Subcutaneous abdominal adipose tissue (tissue), 5 donors: ENCODE data around the gene STK4.

Source experiments
- H3K27ac ChIP-seq: one replicate; pipeline ENCODE4 v1.7.0; 2013; ENCODE audit warnings: low read depth, mild to moderate bottlenecking, inconsistent platforms, low read length, moderate library complexity
- H3K27me3 ChIP-seq, 5 donors: one replicate each; pipeline ENCODE4 v1.7.0; 2013; ENCODE audit warnings: low read length in 5 of 5, inconsistent platforms in 1 of 5; ENCODE audit not compliant: control insufficient read depth in 5 of 5, insufficient read depth in 4 of 5
- H3K36me3 ChIP-seq, 5 donors: one replicate each; pipeline ENCODE4 v1.7.0; 2013; ENCODE audit warnings: low read length in 5 of 5; ENCODE audit not compliant: control insufficient read depth in 5 of 5, insufficient read depth in 5 of 5
- H3K4me1 ChIP-seq, 5 donors: one replicate each; pipeline ENCODE4 v1.7.0; 2013; ENCODE audit warnings: low read length in 5 of 5, mild to moderate bottlenecking in 3 of 5, moderate library complexity in 1 of 5; ENCODE audit not compliant: control insufficient read depth in 5 of 5, insufficient read depth in 5 of 5
- H3K4me3 ChIP-seq, 5 donors: one replicate each; pipeline ENCODE4 v1.7.0; 2013; ENCODE audit warnings: low read length in 5 of 5, low read depth in 1 of 5
- H3K9ac ChIP-seq, 5 donors: one replicate each; pipeline ENCODE4 v1.7.0; 2013; ENCODE audit warnings: low read length in 5 of 5, mild to moderate bottlenecking in 4 of 5, moderate library complexity in 3 of 5
- H3K9me3 ChIP-seq, 5 donors: one replicate each; pipeline ENCODE4 v1.7.0; 2013; ENCODE audit warnings: low read length in 5 of 5; ENCODE audit not compliant: control insufficient read depth in 5 of 5
- donor health status: healthy.
- donor health status: healthy.
- donor health status: healthy.
- donor health status: healthy.
- donor health status: healthy.

STK4 gene

DNA sequence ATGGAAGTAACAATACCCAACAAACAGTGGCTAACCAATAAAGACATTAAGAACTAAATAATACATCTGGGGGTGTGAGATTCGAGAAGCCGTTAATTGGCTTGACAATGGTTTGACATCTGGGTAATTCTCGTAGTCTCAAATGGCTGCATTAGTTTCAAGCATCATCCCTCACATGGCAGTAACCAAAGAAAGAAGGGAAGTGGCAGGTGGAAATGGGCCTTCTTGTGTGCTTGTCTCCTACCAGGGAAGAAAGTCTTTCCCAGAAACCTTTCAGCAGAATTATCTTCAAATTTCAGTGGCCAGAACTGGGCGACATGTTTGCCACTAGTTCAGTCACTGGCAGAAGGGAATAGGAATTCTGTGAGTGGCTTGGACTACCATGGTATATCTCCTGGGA is 10.4 kb downstream of the STK4 start:
- H3K9ac ChIP-seq = peak overlapping the region in 1 of 5 donors; percentile 27
- peaks cover 37 to 59% (median 45%) of the 10 kb centered on the region in 5 donors for H3K36me3 ChIP-seq
- H3K4me1 ChIP-seq = peaks cover 0 to 8% (median 0%) of the 10 kb centered on the region in 5 donors
- no peaks in the 10 kb centered on the region for H3K9me3 ChIP-seq
- H3K27me3 ChIP-seq = no peaks in the 10 kb centered on the region
- no peak overlapping the region for H3K27ac ChIP-seq
- no peak overlapping the region for H3K4me3 ChIP-seq

DNA sequence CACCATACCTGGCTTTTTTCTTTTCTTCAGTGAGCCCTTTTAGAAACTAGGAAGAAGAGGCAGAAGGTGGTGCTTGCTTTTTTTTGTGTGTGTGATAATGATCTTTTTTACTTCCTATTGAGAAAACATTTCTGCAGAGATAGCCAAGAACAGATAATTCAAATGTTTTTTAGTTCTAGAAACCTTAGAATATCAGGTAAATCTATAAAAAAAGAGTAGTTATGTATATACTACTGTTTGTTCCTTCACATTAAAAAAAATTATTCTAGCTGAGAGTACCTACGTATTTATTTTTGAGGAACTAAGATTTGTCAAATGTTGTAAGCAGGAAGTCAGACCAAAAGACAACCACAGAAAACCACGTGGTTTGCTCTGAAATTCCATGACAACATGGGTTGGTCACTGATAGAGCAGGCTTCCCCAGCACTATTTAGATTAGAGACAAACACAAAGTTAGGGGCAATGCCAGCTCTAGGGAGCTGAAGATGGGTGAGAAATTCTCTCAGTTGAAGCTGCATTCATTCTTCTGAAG is 12.8 kb downstream of the STK4 start:
- peaks cover 0 to 8% (median 0%) of the 10 kb centered on the region in 5 donors for H3K4me1 ChIP-seq
- peak overlapping the region in 1 of 5 donors; percentile 47 for H3K9ac ChIP-seq
- H3K27me3 ChIP-seq = no peaks in the 10 kb centered on the region
- H3K4me3 ChIP-seq = no peak overlapping the region
- no peaks in the 10 kb centered on the region for H3K9me3 ChIP-seq
- peak overlapping the region; percentile 44 for H3K27ac ChIP-seq
- peaks cover 31 to 59% (median 46%) of the 10 kb centered on the region in 5 donors for H3K36me3 ChIP-seq

DNA sequence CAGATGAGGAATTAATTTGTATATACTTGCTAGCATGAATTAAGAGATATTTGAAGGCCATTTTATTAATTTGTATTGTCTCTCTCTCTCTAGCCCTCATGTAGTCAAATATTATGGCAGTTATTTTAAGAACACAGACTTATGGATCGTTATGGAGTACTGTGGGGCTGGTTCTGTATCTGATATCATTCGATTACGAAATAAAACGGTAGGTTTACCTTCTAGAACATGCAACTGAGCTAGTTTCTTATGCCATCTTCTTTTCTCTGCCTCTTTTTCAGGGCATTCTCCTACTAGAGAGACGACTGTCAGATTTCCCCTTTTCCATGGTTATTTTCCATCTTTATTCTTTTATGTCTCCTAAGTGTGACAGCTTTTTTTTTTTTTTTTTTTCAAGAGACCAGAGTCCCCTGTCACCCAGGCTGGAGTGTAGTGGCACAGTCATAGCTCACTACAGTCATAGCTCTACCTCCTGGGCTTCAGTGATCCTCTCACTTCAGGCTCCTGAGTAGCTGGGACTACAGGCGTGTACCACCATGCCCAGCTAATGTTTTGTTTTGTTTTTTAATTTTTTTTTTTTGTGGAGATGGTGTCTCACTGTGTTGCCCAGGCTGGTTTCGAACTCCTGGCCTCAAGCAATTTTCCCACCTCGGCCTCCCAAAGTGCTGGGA is 15.6 kb downstream of the STK4 start:
- Histone ChIP-seq H3K9me3 (no peaks in the 10 kb centered on the region), H3K27ac (no peak overlapping the region), H3K9ac (no peak overlapping the region), H3K27me3 (no peaks in the 10 kb centered on the region), H3K4me1 (peaks cover 0 to 8% (median 0%) of the 10 kb centered on the region in 5 donors), H3K36me3 (peaks cover 24 to 53% (median 38%) of the 10 kb centered on the region in 5 donors), H3K4me3 (no peak overlapping the region)

DNA sequence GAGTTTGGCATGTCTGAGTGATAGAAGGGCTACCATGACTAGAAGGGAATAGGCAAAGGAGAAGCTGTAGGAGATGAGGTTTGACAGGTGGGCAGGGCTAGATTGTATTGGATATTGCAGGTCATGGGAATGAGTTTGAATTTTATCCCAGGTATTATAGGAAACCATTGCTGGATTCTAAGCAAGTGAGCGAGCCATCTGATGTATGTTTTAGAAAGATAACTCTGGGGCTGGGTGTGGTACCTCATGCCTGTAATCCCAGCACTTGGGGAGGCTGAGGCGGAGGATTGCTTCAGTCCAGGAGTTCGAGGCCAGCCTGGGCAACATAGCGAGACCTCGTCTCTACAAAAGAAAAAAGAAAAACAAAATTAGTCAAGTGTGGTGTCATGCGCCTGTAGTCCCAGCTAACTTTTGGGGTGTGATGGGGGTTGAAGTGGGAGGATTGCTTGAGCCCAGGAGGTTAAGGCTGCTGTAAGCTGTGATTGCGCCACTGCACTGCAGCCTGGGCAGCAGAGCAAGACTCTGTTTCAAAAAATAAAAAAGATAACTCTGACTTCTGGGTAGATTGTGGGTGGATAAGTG is 16.9 kb downstream of the STK4 start:
- H3K9me3 ChIP-seq = no peaks in the 10 kb centered on the region
- H3K9ac ChIP-seq = no peak overlapping the region
- H3K4me1 ChIP-seq = peaks cover 0 to 8% (median 0%) of the 10 kb centered on the region in 5 donors
- peaks cover 25 to 51% (median 40%) of the 10 kb centered on the region in 5 donors for H3K36me3 ChIP-seq
- H3K27ac ChIP-seq = no peak overlapping the region
- H3K27me3 ChIP-seq = no peaks in the 10 kb centered on the region
- H3K4me3 ChIP-seq = no peak overlapping the region

DNA sequence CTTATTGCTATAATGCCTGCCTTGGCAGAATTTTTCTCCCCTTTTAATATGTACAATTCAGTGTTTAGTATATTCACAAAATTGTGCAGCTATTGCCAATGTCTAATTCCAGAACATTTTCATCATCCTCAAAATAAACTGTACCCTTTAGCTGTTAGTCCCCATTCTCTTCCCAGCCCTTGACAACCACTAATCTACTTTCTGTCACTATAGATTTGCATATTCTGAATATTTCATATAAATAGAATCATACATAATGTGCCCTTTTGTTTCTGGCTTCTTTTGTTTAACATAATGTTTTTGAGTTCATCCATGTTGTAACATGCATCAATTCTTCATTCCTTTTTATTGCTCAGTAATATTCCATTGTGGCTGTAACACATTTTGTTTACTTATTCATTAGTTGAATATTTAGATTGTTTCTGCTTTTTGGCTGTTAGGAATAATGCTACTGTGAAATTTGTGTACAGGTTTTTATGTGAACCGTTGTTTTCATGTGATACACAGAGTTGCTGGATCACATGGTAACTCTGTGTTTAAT is 22.4 kb downstream of the STK4 start:
- H3K36me3 ChIP-seq = peaks cover 11 to 21% (median 18%) of the 10 kb centered on the region in 5 donors
- no peak overlapping the region for H3K4me3 ChIP-seq
- H3K9ac ChIP-seq = no peak overlapping the region
- no peaks in the 10 kb centered on the region for H3K9me3 ChIP-seq
- H3K27me3 ChIP-seq = no peaks in the 10 kb centered on the region
- H3K27ac ChIP-seq = no peak overlapping the region
- H3K4me1 ChIP-seq = peaks cover 0 to 15% (median 9%) of the 10 kb centered on the region in 5 donors

DNA sequence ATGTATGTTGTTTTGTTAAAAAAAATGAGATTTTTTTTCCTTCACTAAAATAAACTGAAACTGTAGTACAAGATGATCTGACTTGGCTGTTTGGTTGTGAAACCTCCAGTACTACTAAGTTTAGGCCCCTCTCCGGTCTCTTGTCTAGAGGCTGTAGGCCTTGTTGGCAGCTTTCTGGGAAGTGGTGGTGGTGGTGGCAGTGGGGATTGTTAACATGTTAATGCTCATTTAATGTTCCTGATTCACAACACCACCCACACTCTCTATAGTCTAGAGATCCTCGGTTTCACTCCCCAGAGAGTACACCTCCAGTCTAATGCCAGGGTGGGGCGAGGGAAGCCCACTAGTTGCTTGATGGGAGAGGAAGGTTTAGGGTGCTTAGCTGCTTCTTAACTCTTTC is 24.1 kb downstream of the STK4 start:
- H3K4me3 ChIP-seq = peak overlapping the region in 4 of 5 donors; percentile 15 to 46 (median 24)

DNA sequence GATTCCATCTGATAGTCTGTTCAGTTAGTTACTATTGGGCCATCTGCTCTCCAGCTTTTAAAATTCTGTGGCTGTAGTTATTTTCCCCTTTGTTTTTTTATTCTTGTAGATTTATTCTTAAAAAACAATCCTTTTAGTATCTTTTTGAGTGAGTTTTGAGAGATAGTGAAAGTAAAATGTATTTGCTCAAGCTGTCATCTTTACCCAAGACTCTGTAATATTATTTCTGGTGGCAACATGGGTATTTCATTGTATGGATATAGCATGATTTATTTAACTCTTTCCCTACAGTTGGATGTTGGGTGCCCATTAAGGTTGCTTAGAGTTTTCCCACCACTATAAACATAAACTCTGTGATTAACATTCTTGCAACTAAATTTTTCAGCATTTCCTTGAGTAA is 24.6 kb downstream of the STK4 start:
- Histone ChIP-seq H3K27me3 (no peaks in the 10 kb centered on the region), H3K36me3 (peaks cover 4 to 20% (median 12%) of the 10 kb centered on the region in 5 donors), H3K9me3 (no peaks in the 10 kb centered on the region), H3K9ac (peak overlapping the region in 4 of 5 donors; percentile 5 to 65 (median 31)), H3K4me1 (peaks cover 0 to 18% (median 11%) of the 10 kb centered on the region in 5 donors), H3K27ac (peak overlapping the region; percentile 72), H3K4me3 (peak overlapping the region in 4 of 5 donors; percentile 12 to 46 (median 22))

More for the DNA sequence above, 24.1 kb downstream of the STK4 start:
- Histone ChIP-seq H3K27me3 (no peaks in the 10 kb centered on the region), H3K9me3 (no peaks in the 10 kb centered on the region), H3K9ac (peak overlapping the region in 2 of 5 donors; percentile 5 to 65), H3K27ac (peak overlapping the region; percentile 72), H3K36me3 (peaks cover 6 to 21% (median 12%) of the 10 kb centered on the region in 5 donors), H3K4me1 (peaks cover 0 to 18% (median 11%) of the 10 kb centered on the region in 5 donors)

DNA sequence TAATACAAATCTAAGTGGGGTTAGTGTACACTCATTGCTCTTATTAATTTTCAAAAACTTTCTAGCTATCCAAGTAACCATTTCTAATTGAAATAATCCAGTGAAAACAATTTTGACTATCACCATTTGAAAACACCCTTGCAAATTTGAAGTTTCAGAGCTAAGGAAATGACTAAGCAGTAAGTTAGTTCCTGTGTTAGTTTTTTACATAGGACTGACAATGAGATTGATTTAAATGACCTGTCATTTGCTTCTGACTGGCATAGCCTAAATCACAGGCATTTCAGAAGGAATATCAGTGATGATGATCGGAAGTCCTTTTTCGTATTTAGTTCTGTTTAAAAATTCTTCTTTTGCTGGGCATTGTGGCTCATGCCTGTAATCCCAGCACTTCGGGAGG is 27.0 kb downstream of the STK4 start:
- peaks cover 0 to 18% (median 11%) of the 10 kb centered on the region in 5 donors for H3K4me1 ChIP-seq
- no peaks in the 10 kb centered on the region for H3K27me3 ChIP-seq
- H3K9ac ChIP-seq = no peak overlapping the region
- H3K9me3 ChIP-seq = no peaks in the 10 kb centered on the region
- H3K4me3 ChIP-seq = no peak overlapping the region
- peaks cover 11 to 31% (median 22%) of the 10 kb centered on the region in 5 donors for H3K36me3 ChIP-seq
- peak overlapping the region; percentile 10 for H3K27ac ChIP-seq

DNA sequence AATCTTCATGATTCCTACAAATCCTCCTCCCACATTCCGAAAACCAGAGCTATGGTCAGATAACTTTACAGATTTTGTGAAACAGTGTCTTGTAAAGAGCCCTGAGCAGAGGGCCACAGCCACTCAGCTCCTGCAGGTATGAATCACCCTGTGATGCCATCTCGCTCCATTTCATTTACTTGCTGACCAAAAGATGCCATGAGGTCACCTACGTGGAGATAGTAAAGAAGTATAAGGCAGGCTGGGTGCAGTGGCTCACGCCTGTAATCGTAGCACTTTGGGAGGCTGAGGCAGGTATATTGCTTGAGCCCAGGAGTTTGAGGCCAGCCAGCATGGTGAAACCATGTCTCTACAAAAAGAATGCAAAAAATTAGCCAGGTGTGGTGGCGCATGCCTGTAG is 30.9 kb downstream of the STK4 start:
- Histone ChIP-seq H3K36me3 (peaks cover 33 to 61% (median 41%) of the 10 kb centered on the region in 5 donors), H3K9me3 (no peaks in the 10 kb centered on the region), H3K27me3 (no peaks in the 10 kb centered on the region)

DNA sequence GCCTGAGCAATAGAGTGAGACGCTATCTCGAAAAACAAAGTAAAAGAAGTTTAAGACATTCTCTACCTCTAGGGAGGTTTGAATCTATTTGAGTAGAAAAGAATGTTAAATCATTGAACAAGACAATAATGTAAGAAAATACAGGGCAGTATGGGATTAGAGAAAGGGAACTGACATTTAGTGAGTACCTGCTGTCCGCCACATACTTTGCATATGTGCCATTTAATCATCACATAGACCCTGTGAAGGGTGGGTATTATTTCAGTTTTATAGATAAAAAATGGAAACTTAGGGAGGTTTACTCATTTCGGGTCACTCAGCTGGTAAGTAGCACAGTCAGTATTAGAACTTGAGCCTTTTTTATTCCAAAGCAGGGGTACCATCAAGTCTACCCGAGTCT is 31.4 kb downstream of the STK4 start:
- peaks cover 0 to 9% (median 5%) of the 10 kb centered on the region in 5 donors for H3K4me1 ChIP-seq
- H3K9me3 ChIP-seq = no peaks in the 10 kb centered on the region
- no peak overlapping the region for H3K27ac ChIP-seq
- no peaks in the 10 kb centered on the region for H3K27me3 ChIP-seq
- H3K9ac ChIP-seq = no peak overlapping the region
- no peak overlapping the region for H3K4me3 ChIP-seq
- H3K36me3 ChIP-seq = peaks cover 33 to 61% (median 41%) of the 10 kb centered on the region in 5 donors

More for the DNA sequence above, 30.9 kb downstream of the STK4 start:
- no peak overlapping the region for H3K4me3 ChIP-seq
- peaks cover 0 to 9% (median 5%) of the 10 kb centered on the region in 5 donors for H3K4me1 ChIP-seq
- no peak overlapping the region for H3K27ac ChIP-seq
- no peak overlapping the region for H3K9ac ChIP-seq
